Astrocyte of the spinal cord (primary cell): ENCODE measurements around the gene IFI27.

Experiments
- DNase-seq: peaks from one replicate; pipeline ENCODE4 v3.0.0; 2011; ENCODE audit warnings: low read depth, low spot score
- H3K4me3 ChIP-seq: 2 replicates; pipeline ENCODE4 v1.5.1; 2011; ENCODE audit warnings: low read depth, mild to moderate bottlenecking, low read length, moderate library complexity
- CTCF ChIP-seq: IDR thresholded peaks from 2 replicates; pipeline ENCODE4 v1.5.1; 2012; ENCODE audit warnings: low read depth, mild to moderate bottlenecking, low read length, inconsistent platforms
- in situ Hi-C: cut with HindIII; loops from 2 replicates; pipeline ENCODE4 v1.10.0; 2017; ENCODE audit warnings: low sequenced_read_pairs

The IFI27 gene

GRCh38 chr14:94135476-94135875 is 24.9 kb downstream of the IFI27 start:
- TF ChIP-seq CTCF, result no peak
- no peak overlapping the region for H3K4me3 ChIP-seq
- in situ Hi-C loops, result no loop called here
- no peak for DNase-seq

DNA sequence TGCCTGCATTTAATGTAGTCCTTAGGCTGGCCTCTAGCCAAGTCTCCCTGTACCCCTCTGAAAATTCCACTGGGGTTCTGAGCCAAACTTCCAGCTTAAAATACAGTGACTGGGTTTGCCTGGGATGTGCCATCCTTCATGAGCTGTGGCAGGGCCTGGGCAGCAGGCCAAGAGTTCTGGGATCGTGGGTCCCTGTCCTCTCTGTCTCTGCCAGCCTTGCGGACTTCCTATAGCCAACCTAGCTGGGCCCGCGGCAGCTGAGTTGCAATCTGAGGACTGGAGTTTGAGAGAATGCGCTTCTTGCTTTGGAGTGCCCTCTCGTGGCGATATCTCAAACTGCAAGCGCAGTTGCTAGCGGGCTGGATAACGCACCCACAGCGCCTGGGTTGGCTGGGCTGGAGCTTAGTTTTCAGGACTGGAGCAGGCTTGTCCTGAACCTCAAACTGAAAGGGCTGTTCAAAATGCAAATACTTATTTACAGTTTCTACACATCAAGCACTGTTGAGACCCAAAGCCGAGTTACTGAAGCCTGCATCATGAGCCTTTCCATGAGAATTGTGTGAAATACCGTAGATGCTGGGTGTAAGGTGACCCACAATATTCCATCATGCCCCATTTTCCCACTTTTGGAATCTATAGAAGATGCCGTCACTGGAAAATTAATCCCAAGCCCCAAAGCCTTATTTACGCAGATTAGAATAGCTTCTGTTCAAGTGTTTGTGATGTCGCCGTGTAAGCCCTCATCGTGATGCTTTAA is 26.2 kb downstream of the IFI27 start:
- peak; percentile 97 for TF ChIP-seq CTCF
- peak; percentile 78 for DNase-seq
- in situ Hi-C loops, result no loop called here
- no peak overlapping the region for H3K4me3 ChIP-seq

- no peak overlapping the region for H3K4me3 ChIP-seq
- in situ Hi-C loops, result no loop called here
- no peak for DNase-seq
- no peak for TF ChIP-seq CTCF
These were observed 27.7 kb downstream of the IFI27 start for GRCh38 chr14:94138251-94138650.

DNA sequence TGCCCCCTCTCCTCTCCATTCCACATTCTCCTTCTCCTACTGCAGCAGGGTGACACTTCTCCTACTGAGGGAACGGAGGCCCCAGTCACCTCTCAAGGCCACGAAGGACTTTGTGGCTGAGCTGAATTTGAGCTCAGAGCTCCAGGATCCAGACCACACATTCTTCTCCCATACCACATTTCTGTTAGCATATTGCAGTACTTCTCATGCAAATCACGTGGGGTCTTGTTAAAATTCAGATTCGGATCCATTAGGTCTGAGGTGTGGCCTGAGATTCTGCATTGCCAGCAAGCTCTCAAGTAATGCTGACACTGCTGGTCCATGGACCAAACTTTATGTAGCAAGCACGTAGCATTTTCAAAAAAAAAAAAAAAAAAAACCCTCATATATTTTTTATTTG is 28.5 kb downstream of the IFI27 start:
- no peak overlapping the region for H3K4me3 ChIP-seq
- no peak for TF ChIP-seq CTCF
- in situ Hi-C loops, result no loop called here
- DNase-seq, result no peak

GRCh38 chr14:94139421-94139820 is 28.9 kb downstream of the IFI27 start:
- no peak for DNase-seq
- H3K4me3 ChIP-seq, result no peak overlapping the region
- in situ Hi-C loops, result no loop called here
- TF ChIP-seq CTCF, result no peak

- no peak for DNase-seq
- TF ChIP-seq CTCF, result no peak
- in situ Hi-C loops, result no loop called here
- no peak overlapping the region for H3K4me3 ChIP-seq
These were observed 31.7 kb downstream of the IFI27 start for GRCh38 chr14:94142247-94142646.
